HG03135 (cell line): ENCODE results near the gene MAGI1.
"Not testable (repeated sequence)": the region's sequence is repeated elsewhere in the genome, so short reads cannot be mapped to it uniquely, and the experiment has no call there.

Experiments
- ATAC-seq: cut with Tn5 transposase; IDR thresholded peaks from one replicate; pipeline ENCODE4 v1.9.1; 2021; ENCODE audit warnings: mild to moderate bottlenecking, moderate library complexity; ENCODE audit not compliant: unreplicated experiment

MAGI1 gene

DNA sequence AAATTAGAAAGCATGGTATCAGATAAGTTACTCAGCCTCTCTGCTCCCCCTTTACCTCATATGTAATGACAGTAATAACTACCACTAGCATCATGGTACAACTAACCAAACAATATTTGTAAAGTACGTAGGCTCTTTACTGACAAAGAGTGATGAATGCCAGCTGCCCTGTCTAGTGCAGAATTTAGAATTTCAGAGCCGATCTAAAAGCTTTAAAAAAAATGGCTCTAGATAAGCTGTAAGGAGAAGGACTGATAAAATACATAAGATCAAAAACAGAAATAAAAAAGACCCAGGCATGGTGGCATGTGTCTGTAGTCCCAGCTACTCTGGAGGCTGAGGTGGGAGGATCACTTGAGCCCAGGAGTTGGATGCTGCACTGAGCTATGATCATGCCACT lies 424.1 kb downstream of the MAGI1 start:
- ATAC-seq = no peak

DNA sequence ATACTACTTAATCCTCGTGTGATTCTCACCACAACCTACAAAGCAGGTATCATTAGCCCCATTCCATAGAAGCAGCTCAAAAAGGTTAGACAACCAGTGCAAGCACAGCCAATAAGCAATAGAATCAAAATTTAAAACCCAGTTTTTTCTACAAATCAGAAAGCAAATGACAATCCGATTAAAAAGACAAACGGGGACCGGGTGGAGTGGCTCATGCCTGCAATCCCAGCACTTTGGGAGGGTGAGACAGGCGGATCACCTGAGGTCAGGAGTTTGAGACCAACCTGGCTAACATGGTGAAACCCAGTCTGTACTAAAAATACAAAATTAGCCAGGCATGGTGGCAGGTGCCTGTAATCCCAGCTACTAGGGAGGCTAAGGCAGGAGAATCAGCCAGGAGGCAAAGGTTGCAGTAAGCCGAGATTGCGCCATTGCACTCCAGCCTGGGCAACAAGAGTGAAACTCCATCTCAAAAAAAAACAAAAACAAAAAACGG lies 430.7 kb downstream of the MAGI1 start:
- not testable (repeated sequence) for ATAC-seq

DNA sequence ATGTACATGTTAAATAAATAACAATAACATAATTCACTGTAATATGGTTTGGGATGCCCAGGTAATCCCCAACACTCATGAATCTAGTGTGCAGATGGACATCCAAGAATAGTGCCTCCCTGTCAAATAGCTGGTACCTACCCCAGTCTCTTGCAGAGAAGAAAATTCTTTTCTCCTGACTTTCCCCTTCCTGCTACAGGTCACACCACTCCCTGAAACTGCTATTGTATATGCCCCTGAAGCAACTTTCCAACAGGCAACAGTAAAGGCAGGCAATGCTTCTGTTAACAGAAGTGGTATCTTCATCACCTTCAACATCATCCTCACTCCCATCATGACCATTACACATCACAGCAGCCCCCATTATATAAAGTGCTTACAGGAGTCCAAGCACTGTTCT lies 431.6 kb downstream of the MAGI1 start:
- no peak for ATAC-seq

DNA sequence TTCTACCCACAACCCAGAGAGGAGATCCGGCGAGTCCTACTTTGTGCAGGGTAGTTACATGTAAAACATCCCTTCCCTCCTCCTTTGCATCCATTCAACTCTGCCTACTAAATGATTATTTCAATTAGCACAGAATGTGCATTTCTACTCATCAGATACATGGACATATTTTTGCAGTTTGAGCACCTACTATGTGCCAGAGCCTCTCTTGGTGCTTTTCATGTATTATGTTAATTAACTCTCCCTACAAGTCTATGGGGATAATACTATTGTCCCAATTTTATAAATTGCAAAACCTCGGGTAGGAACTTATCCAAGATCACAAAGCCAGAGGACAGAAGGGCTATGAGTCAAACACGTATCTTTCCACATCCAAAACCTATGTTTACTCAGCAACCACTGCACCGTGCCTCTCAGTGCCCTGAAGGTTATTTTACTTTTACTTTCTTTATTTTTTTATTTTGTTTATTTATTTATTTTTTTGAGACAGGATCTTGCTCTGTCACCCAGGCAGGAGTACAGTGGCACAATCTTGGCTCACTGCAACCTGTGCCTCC lies 432.8 kb downstream of the MAGI1 start:
- no peak for ATAC-seq

DNA sequence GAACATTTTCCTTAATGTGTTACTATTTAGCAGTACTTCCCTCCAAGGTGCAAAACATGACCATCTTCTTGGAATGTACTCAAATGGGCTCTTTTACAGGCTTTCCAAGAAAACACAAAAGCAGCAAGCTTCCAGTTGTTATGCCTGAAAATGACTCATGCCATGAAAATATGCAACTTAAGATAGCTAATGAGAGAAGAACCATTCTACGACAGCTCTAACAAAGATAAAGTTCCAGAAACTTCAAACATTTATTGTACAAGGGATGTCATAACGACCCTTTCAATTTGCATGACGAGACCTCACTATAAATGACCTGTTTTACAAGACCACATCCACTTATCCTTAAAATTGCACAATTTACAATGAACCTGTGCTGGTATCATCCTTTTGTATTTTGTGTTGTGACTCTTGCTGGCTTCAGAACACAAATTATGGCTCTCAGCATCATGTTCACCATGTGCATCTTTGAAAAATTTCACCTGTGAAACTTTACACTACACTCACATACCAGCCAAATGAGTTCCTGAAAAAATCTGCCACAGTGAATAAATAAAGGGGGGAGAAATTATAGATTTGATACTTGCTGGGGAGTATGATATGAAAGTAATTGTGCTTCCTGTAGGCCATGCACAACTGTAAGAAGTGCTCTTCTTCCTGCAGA lies 433.7 kb downstream of the MAGI1 start:
- no peak for ATAC-seq

DNA sequence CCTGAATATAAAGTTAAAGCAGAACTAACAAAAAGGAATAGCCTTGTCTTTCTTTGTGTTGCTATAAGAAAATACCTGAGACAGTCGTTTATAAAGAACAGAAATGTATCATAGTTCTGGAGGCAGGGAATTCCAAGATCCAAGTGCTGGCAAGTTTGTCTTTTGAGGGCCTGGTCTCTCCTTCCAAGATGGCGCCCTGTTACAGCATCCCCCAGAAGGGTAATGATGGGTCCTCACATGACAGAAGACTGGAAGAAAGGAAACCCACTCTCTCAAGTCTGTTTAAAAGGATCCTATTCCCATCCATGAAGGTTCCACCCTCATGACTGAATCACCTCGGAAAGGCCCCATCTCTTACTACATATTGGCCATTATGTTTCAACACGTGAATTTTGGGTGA lies 435.1 kb downstream of the MAGI1 start:
- ATAC-seq = no peak

DNA sequence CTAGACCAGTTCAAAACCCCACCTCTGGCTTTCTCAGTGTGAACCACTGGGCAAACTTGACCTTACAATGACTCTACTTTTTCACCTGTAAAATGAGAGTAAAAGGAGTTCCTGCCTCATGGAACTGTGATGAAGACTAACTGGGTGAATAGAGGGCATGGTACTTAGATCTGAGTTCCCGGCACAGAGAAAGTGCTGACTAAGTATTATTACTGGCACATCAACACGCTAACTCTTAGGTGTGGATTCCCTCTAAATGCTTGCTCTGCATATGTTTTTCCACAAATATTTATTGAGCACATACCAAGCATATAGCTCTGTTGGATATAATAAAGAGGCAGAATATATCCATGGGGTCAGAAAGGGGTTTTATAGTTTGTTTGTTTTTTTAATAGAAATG lies 437.8 kb downstream of the MAGI1 start:
- ATAC-seq = no peak

DNA sequence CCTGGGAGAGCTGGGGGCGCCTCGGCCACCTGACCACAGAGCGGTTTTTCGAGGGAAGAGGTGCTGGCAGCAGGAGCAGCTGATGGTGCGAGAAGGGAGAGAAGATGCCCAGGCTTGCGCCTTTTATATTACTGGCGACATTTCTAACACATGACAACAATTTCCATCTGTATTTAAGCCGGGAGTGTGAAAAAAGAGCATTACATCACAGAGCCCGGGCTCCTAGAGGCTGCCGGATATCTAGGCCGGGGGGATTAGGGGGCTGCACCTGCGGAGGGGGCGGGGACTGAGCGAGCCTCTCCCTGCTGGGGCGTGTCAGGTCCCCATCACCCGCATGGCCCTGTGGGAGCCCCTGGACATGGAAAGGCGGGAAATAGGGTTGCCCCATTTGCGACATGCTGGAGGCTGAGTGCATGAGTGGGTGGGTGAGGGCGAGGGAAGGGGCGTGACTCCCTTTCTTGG lies 440.7 kb downstream of the MAGI1 start:
- no peak for ATAC-seq

DNA sequence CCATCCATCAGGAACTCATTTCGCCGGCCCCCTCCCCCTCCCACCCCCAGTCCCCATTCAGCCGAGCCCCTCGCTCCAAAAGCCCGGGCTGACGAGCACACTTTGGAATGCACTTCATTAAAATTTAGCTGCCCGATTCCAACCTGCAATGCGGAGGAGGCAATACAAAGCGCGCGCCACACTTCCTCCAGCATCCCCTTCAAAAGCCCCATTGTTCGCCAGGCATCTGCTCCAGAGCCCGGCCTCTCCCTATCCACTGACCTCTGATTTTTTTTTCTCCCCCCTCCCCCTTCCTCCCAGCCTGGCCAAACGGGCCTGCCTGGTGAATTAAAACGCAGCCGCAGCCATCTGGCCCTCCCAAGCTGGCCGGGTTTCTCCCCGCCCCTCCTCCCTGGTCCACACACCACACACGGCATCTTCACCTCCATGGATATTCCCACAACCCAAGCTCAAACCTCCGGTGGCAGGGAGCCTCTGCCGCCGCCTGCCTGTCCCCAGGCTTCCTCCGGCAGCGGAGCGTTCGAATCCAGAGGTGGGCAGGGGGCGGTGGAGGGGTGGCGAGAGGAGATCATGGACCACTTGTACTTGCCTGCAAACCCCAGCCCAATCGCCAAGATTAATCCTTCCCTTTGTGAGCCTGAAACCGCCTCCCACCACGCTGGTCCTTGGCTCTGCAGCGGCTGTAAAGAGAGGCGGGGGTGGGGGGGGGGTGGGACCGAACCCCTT lies 441.3 kb downstream of the MAGI1 start:
- no peak for ATAC-seq

DNA sequence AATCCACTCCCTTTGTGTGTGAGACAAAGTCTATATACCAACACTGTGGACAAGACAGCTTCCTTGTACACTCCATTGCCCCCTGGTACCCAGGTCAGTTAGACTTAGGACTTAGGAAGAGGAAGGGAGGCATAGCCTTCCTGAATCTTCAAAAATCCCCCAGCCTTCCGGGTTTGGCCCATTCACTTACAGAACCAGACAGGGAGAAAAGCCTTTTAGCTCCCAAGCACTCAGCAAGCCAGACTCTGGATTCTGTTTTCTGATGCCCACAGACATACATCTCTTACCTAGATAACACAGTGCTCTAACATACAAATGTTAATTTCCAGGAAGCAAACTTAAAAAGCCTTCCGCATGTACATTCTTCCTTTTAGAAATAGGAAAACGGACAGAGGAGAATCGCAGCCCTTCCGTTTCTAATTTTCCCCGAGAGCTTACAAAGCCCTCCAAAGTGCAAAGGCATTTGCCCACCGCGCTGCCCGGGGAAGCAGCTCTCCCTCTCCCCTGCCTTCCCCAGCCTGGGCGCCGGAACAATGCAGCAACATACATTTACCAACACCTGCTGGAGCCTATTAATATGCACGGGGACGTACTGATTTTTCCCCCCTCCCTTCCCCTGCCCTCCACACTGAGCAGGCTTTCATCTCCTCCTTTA lies 442.0 kb downstream of the MAGI1 start:
- ATAC-seq = no peak

DNA sequence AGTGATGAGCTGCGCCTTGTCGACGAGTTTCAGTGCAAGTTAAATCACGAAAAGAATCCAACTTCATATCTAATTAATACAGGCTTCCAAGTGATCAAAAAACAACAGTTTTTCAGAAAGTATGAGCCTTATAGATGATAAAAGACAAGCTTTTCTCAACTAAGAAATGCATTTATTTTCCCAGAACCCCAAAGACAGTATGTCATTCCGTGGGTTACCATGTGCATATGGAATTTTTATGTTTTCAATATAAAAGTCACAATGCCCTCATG lies 442.8 kb downstream of the MAGI1 start:
- ATAC-seq = no peak

DNA sequence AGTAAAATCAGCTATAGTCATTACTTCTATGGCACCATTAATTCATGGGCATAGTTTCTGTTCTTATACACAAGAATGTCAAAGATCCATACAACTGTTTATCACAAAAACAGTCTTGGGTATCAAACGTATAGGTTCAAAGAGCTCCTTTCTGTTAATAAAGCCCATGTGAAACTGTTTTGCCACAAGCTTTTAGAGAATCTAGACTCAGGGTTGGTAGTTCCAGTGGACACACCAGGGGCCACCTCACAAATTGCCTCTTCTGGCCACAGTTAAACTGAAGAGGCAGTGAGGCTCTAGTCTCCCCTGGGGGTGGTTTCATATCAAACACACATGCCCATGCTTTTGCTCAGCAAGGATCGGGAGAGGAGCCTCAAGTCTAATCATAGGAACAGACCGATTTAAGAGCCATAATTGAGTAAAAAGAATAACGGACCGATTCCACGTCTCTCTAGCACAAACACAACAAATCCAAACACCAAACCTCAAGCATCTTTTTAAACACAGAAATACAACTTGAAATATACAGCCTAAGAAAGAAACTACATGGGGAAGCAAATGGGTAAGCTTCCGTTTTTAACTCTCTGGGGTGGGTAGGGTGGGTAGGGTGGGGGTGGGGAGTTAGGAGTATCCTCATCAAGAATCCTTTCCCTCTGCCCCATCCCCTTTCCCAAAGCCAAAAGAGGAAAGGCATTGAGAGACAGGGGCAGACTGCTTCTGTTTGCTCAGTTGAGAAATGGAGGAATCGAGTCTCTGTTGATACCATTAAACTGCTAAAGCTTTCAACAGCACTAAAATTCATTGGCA lies 443.3 kb downstream of the MAGI1 start:
- no peak for ATAC-seq

DNA sequence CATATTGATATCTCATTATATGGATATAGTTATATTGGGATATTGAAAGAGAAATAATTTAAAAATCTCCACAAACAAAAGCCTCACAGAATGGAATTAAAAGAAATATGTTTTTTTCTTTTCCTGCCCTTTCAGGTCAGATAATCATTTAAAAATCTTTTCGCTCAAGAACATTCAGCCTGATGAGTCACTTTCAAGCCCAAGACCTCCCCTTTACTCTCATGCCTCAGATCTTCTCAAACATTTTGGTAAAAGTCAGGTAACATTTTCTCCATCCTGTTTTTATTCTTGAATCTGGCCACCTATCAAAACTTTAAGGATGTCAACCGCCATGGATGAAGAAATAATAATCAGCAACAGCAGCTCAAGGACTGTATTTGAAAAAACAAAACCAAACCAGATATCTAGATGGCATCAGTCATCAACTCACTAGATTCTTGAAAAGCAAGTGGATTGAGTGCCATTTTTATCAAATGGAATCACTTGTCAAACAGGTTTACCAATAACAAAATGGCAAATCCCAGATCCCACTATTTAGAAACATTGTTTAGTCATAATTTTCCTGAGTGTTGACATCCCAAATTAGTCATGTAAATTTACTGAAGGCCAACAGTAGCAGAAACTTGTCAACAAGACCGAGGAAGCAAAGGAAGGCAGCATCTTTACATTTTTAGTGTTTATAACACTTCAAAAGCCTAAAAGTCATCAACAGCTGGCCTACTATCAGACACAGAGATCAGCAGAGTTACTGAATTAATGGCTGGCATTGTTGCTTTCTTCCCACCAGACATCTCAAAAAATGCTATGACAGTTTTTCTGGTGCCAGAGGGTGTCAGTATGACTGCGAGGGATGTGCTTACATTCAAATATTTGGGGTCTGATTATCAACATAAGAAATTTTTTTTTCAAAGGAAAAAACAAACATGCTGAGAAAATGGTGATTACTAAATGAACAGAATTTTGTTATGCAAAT lies 444.7 kb downstream of the MAGI1 start:
- no peak for ATAC-seq

DNA sequence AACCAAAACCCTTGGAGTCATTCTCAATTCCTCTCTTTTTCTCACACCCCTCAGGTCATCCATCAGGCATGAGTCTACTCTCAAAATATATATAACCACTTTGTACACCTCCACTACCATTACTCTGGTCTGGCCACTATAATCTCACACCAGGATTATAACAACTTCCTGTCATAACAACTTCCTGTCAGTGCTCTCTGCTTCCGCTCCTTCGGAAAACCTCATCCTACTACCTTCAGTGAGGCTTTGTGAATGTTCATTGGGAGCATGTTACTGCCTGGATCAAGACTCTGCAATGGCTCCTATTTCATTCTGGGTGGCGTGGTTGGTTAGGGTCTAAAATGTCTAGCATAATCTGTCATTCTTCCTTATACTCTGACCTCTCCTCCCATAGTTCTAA lies 447.4 kb downstream of the MAGI1 start:
- ATAC-seq = no peak

DNA sequence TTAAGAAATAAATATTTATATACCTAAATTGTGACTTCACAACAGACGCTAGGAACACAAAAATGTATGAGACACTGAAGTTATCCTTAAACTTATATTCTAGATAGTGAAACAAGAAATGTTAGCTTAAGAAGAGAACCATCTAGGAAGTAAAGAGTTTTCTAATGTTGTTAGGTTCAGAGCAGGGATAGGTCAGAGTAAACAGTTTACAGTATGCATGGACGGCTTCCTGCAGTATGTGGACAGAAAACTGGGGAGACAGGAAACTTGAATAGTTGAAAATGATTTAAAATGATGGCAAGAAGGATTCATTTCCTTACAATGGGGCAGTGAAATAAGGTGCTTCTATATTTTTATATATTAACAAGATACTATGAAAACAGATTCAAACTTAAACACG lies 449.8 kb downstream of the MAGI1 start:
- ATAC-seq = no peak

DNA sequence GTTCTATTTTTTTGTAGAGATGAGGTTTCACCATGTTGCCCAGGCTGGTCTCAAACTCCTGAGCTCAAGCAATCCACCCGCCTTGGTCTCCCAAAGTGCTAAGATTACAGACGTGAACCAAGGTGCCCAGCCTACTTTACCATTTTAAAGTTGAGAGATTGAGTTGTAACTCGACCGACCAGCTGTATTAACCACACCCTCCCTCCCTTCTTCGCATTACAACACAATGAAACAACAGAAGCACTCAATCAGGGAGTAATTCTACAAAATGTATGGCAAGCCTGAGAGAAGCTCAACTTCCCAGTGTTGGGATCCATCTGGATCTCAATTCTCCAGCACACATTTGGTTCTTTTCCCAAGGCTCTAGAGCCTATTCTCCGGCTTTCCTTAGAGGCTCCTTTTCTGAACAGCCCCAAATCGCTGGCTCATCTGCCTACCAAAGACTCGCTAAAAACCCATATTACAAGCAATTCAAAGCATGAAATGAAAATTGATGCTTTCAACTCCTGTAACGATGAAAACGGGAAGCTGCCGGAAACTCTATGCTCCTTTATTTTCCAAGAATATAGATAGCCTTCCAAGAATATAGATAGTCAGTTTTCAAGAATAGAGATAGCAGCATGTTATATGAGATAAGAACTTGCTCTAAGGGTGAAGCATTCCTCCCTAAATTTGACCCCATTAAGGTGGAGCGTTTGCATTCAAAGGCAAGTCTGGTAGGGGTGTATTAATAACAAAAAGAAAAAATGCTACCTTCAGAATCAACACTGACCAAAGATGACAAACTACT lies 450.9 kb downstream of the MAGI1 start:
- no peak for ATAC-seq

DNA sequence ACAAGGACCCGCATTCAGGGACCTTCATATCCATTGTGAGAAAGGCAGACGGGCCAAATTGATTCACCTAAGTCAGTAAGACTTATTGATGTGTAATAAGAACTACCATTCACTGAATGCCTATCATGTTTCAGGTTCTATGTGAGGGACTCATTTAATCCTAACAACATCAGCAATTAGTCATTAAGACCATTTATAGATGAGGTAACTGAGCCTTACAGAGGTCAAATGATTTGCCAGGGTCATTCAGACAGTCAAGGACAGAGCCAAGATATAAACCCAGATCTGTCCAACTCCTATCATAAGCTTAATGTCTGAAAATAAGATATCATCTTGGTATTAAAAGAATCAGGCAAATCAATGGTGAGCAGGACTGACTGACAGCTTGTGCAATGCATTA lies 453.8 kb downstream of the MAGI1 start:
- ATAC-seq = no peak

DNA sequence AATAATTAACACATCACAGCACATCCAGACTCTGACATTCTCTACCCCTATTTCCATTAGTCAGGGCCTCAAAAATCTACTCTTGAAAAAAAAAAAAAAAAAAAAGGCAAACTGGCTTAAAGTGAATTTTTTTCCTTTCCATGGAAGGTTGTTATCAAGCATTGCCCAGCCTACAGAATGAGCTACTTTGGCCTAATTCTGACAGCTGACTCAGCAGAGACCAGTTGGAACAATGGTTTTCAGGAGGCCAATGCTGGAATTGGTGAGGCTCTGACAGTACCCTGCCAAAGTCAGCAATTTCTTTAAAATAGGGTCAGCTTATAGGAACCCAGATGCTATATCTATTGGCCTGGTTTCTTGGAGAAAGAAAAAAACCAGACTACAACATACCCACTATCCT lies 454.7 kb downstream of the MAGI1 start:
- no peak for ATAC-seq

DNA sequence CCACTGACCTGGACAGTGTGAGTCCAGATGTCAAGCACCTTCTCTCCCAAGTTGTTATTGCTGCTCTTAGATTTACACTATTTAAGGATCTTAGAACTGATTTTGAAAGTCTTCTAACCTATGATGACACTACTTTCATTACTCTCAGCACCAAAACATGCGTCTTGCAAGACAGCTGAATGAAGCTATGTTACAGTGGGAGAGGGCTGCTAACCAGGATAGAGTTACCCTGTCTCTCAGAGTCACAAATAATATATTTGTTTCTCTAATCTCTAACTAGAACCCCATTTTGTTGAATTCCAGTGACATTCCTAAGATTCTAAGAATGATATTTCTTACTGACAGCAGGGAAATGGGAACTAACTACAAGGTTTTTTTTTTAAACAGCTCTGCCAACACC lies 455.5 kb downstream of the MAGI1 start:
- ATAC-seq = no peak
